Breast epithelium (tissue), 3 donors: ENCODE measurements around the gene FIG4.

Experiments
- POLR2A ChIP-seq: fragments of 450-650 bp; IDR thresholded peaks from one replicate; pipeline ENCODE4 v1.6.1; 2016; ENCODE audit warnings: antibody characterized with exemption, mild to moderate bottlenecking, moderate library complexity
- POLR2AphosphoS5 ChIP-seq, 3 donors: sonication (generic); formaldehyde crosslinking; IDR thresholded peaks; one replicate each; pipeline ENCODE4 v1.6.1; 2017; ENCODE audit warnings: antibody characterized with exemption in 3 of 3
- TF ChIP-seq, protein P1 (sequence below), 3 donors: fragments of 450-650 bp; IDR thresholded peaks; one replicate each; pipeline ENCODE4 v1.5.1; 2016 to 2017; ENCODE audit warnings: antibody characterized with exemption in 3 of 3, mild to moderate bottlenecking in 3 of 3, moderate library complexity in 3 of 3

- TF ChIP-seq POLR2A = no peak
- TF ChIP-seq, protein P1, sequence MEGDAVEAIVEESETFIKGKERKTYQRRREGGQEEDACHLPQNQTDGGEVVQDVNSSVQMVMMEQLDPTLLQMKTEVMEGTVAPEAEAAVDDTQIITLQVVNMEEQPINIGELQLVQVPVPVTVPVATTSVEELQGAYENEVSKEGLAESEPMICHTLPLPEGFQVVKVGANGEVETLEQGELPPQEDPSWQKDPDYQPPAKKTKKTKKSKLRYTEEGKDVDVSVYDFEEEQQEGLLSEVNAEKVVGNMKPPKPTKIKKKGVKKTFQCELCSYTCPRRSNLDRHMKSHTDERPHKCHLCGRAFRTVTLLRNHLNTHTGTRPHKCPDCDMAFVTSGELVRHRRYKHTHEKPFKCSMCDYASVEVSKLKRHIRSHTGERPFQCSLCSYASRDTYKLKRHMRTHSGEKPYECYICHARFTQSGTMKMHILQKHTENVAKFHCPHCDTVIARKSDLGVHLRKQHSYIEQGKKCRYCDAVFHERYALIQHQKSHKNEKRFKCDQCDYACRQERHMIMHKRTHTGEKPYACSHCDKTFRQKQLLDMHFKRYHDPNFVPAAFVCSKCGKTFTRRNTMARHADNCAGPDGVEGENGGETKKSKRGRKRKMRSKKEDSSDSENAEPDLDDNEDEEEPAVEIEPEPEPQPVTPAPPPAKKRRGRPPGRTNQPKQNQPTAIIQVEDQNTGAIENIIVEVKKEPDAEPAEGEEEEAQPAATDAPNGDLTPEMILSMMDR (IDR thresholded peaks at IDR 0.05) = no peak
- TF ChIP-seq POLR2AphosphoS5 (IDR thresholded peaks at IDR 0.05) = no peak
These were observed 129.7 kb downstream of the FIG4 start for GRCh38 chr6:109820706-109821350.
